Tibial nerve (tissue), 4 donors: ENCODE results near the gene ARHGAP25. TPM values are rescaled to one million over a fixed set of nuclear protein-coding genes. Genes with fewer than 3 reads are reported as not detected.

ENCODE experiments used
- DNase-seq, 2 donors: peaks; one replicate each; pipeline ENCODE4 v3.0.0-alpha.2; 2019; ENCODE audit warnings: low spot score in 2 of 2
- H3K27ac ChIP-seq, 4 donors: fragments of 200-600 bp; sonication (generic) in 3 of 4; one replicate each; pipeline ENCODE4 v1.5.1; 2017 to 2019; ENCODE audit warnings: mild to moderate bottlenecking in 1 of 4
- H3K27me3 ChIP-seq, 2 donors: fragments of 200-600 bp; sonication (generic) in 1 of 2; one replicate each; pipeline versions ENCODE4 v1.5.1 to v1.6.0; 2017 to 2019
- H3K36me3 ChIP-seq, 3 donors: fragments of 200-600 bp; sonication (generic); one replicate each; pipeline ENCODE4 v1.5.1; 2018 to 2019
- H3K4me1 ChIP-seq, 4 donors: fragments of 200-600 bp; sonication (generic) in 3 of 4; one replicate each; pipeline ENCODE4 v1.5.1; 2017 to 2019
- H3K4me3 ChIP-seq, 4 donors: fragments of 200-600 bp; sonication (generic) in 3 of 4; one replicate each; pipeline ENCODE4 v1.5.1; 2017 to 2019; ENCODE audit warnings: mild to moderate bottlenecking in 1 of 4, moderate library complexity in 1 of 4
- H3K9me3 ChIP-seq, 4 donors: fragments of 200-600 bp; sonication (generic) in 3 of 4; one replicate each; pipeline ENCODE4 v1.5.1; 2017 to 2019
- EP300 ChIP-seq, 2 donors: sonication (generic); formaldehyde crosslinking; IDR thresholded peaks; one replicate each; pipeline ENCODE4 v1.6.1; 2017; ENCODE audit warnings: antibody characterized with exemption in 2 of 2, mild to moderate bottlenecking in 1 of 2
- POLR2A ChIP-seq, 2 donors: fragments of 450-650 bp; IDR thresholded peaks; one replicate each; pipeline ENCODE4 v1.6.1; 2017; ENCODE audit warnings: antibody characterized with exemption in 2 of 2, mild to moderate bottlenecking in 2 of 2, moderate library complexity in 2 of 2
- WGBS, 2 donors: methylation state at CpG; one replicate each; pipeline ENCODE4 v1.1.5; 2018; 5-methylcytosine and 5-hydroxymethylcytosine counted together
- total RNA-seq, 4 donors: library from RNA; depleted of rRNA; stranded (reverse); fragments of >200 nt; gene quantifications; one replicate each; pipeline ENCODE4 v1.1.0, GENCODE V29; 2016
- TF ChIP-seq, protein P1 (sequence below), 5 experiments: fragments of 200-600 bp in 3 of 5; fragments of 450-650 bp in 2 of 5; sonication (generic) in 3 of 5; IDR thresholded peaks; one replicate each; pipeline ENCODE4 v1.5.1; 2016 to 2019; ENCODE audit warnings: antibody characterized with exemption in 5 of 5, mild to moderate bottlenecking in 3 of 5, moderate library complexity in 2 of 5

ARHGAP25 gene
- total RNA-seq, 4 donors from 2014 or later: 4.3 to 9.6 (median 5.3) TPM

DNA sequence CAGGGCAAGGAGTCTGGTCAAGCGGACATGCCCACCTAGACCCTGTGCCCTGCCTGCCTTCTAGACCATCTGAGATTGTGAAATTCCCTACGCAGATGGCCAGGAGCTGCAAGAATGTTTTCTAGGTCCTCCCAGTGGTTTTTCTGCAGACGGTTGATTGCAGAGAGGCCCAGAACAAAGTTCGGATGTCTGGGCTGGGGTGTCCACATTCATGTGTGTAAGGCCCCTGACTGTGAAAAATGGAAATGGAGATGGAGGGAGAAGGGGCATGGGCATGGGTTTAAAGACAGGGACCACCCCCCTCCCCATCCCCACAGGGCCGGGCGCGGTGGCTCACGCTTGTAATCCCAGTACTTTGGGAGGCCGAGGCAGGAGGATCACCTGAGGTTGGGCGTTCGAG, 11.8 kb downstream of the ARHGAP25 start:
- Histone ChIP-seq H3K9me3 (no peaks in the 10 kb centered on the region), H3K27me3 (no peaks in the 10 kb centered on the region), H3K4me3 (no peak overlapping the region), H3K4me1 (peaks cover 0 to 9% (median under 1%) of the 10 kb centered on the region in 4 donors), H3K27ac (no peak overlapping the region), H3K36me3 (no peaks in the 10 kb centered on the region)
- 93 to 95% methylated on average over 11 of the region's 11 CpGs for WGBS, 2 donors
- TF ChIP-seq POLR2A (IDR thresholded peaks at IDR 0.05) (no peak), EP300 (IDR thresholded peaks at IDR 0.05) (no peak)
- TF ChIP-seq, protein P1, sequence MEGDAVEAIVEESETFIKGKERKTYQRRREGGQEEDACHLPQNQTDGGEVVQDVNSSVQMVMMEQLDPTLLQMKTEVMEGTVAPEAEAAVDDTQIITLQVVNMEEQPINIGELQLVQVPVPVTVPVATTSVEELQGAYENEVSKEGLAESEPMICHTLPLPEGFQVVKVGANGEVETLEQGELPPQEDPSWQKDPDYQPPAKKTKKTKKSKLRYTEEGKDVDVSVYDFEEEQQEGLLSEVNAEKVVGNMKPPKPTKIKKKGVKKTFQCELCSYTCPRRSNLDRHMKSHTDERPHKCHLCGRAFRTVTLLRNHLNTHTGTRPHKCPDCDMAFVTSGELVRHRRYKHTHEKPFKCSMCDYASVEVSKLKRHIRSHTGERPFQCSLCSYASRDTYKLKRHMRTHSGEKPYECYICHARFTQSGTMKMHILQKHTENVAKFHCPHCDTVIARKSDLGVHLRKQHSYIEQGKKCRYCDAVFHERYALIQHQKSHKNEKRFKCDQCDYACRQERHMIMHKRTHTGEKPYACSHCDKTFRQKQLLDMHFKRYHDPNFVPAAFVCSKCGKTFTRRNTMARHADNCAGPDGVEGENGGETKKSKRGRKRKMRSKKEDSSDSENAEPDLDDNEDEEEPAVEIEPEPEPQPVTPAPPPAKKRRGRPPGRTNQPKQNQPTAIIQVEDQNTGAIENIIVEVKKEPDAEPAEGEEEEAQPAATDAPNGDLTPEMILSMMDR (IDR thresholded peaks at IDR 0.05): no peak
- DNase-seq: no peak

DNA sequence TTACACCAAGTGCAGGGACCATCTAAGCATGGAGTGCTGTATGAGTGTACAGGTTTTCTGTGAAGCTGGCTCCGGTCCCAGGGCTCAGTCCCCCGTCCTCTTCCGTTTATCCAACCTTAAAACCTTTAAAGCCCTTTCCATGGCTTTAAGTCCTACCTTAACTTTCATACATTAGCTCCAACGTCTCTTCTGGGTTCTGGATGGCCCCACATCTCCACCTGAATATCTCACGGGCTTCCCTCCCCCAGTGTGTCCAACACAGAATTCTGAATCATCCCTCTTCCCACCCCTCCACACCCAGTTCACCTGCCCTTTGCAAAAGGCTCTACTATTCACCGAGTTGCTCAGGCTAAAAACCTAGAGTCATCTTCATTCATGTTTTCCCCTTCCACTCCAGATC, 12.8 kb downstream of the ARHGAP25 start:
- H3K27me3 ChIP-seq: no peaks in the 10 kb centered on the region
- H3K4me3 ChIP-seq: no peak overlapping the region
- H3K9me3 ChIP-seq: no peaks in the 10 kb centered on the region
- DNase-seq: no peak
- 90 to 92% methylated on average over 6 of the region's 6 CpGs for WGBS, 2 donors
- TF ChIP-seq, protein P1 (IDR thresholded peaks at IDR 0.05): no peak
- no peak for TF ChIP-seq POLR2A (IDR thresholded peaks at IDR 0.05)
- no peak overlapping the region for H3K27ac ChIP-seq
- H3K4me1 ChIP-seq: peaks cover 0 to 16% (median 5%) of the 10 kb centered on the region in 4 donors
- no peaks in the 10 kb centered on the region for H3K36me3 ChIP-seq

DNA sequence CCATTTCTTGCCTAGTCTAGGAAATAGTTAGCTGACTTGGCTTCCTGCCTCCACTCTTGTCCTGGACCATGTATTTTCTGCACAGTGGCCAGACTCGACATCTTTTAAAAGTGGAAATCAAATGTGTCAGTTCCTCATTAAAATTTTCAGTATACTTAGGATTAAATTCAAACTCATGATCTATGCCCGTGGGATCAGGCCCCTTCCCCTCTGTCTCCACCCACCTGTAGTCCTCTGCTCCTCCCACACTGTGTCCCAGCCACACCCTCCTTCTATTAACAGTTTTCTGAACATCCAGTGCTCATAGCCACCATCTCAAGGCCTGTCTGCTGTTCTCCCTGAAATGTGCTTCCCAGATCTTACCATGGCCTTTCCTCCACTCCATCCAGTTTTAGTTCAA, 13.3 kb downstream of the ARHGAP25 start:
- TF ChIP-seq, protein P1 (IDR thresholded peaks at IDR 0.05): no peak
- TF ChIP-seq EP300 (IDR thresholded peaks at IDR 0.05): no peak
- no peak for TF ChIP-seq POLR2A (IDR thresholded peaks at IDR 0.05)
- no peak for DNase-seq
- 50 to 53% methylated on average over 2 of the region's 2 CpGs for WGBS, 2 donors
- H3K9me3 ChIP-seq: no peaks in the 10 kb centered on the region
- H3K27me3 ChIP-seq: no peaks in the 10 kb centered on the region
- H3K4me1 ChIP-seq: peaks cover 0 to 16% (median 5%) of the 10 kb centered on the region in 4 donors
- H3K36me3 ChIP-seq: no peaks in the 10 kb centered on the region
- H3K27ac ChIP-seq: no peak overlapping the region
- no peak overlapping the region for H3K4me3 ChIP-seq

DNA sequence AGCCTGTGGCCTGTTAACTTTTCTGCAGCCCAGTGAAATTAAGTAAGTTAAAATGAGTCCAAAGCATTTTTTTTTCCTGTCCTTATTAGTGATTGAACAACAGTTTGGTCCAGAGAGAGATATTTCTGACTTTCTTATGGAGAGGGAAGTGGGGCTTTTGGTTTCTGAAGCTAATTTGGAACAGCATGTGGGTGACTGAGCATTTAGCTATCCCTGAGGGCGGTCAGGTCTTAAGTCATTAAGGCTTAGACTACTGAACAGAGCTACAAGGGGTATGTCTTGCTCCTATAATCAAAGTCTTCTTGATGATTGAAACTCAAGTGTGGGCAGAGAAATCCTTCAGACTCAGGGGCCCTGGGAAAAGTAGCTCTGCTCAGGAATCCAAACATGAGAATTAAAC, 14.0 kb downstream of the ARHGAP25 start:
- peaks cover 0 to 22% (median 5%) of the 10 kb centered on the region in 4 donors for H3K4me1 ChIP-seq
- DNase-seq: no peak
- TF ChIP-seq, protein P1 (IDR thresholded peaks at IDR 0.05): no peak
- no peak for TF ChIP-seq EP300 (IDR thresholded peaks at IDR 0.05)
- 81 to 89% methylated on average over 1 of the region's 1 CpG for WGBS, 2 donors
- H3K27ac ChIP-seq: no peak overlapping the region
- no peaks in the 10 kb centered on the region for H3K9me3 ChIP-seq
- H3K36me3 ChIP-seq: no peaks in the 10 kb centered on the region
- no peaks in the 10 kb centered on the region for H3K27me3 ChIP-seq
- H3K4me3 ChIP-seq: no peak overlapping the region

DNA sequence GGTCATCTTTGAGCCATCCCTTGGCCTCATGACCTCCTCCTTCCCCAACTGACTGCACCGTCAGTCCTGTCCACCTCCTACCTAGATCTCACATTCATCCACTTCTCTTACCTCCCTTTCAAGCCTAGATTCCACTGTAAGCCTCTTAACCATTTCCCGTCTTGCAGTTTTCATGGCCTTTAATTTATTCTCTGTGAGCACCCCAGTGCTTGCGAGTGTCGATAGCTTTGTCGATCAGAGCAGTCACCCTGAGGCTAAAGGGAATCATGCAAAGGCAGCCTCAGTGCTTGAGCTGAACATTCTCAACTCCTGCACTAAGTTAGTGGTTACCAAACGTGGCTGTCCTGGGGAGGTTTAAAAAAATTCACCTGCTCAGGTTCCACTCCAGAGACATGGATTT, 14.7 kb downstream of the ARHGAP25 start:
- TF ChIP-seq EP300 (IDR thresholded peaks at IDR 0.05) (no peak), POLR2A (IDR thresholded peaks at IDR 0.05) (no peak)
- TF ChIP-seq, protein P1 (IDR thresholded peaks at IDR 0.05): no peak
- no peak overlapping the region for H3K4me3 ChIP-seq
- 83 to 89% methylated on average over 6 of the region's 6 CpGs for WGBS, 2 donors

More for the DNA sequence above, 14.7 kb downstream of the ARHGAP25 start:
- no peak overlapping the region for H3K27ac ChIP-seq
- no peaks in the 10 kb centered on the region for H3K27me3 ChIP-seq
- peaks cover 0 to 23% (median 6%) of the 10 kb centered on the region in 4 donors for H3K4me1 ChIP-seq
- no peak for DNase-seq
- no peaks in the 10 kb centered on the region for H3K36me3 ChIP-seq
- no peaks in the 10 kb centered on the region for H3K9me3 ChIP-seq
